IPS-NIHi7 (cell line): ENCODE measurements around the gene RNF20.
A peak's percentile ranks its signal among the peaks of the same experiment; 100 is the strongest.
"Not testable (repeated sequence)": the region's sequence is repeated elsewhere in the genome, so short reads cannot be mapped to it uniquely, and the experiment has no call there.

Experiments
- DNase-seq: peaks from one replicate; pipeline ENCODE4 v3.0.0; 2012; ENCODE audit warnings: mixed read lengths; ENCODE audit errors: extremely low spot score

The RNF20 gene, protein sequence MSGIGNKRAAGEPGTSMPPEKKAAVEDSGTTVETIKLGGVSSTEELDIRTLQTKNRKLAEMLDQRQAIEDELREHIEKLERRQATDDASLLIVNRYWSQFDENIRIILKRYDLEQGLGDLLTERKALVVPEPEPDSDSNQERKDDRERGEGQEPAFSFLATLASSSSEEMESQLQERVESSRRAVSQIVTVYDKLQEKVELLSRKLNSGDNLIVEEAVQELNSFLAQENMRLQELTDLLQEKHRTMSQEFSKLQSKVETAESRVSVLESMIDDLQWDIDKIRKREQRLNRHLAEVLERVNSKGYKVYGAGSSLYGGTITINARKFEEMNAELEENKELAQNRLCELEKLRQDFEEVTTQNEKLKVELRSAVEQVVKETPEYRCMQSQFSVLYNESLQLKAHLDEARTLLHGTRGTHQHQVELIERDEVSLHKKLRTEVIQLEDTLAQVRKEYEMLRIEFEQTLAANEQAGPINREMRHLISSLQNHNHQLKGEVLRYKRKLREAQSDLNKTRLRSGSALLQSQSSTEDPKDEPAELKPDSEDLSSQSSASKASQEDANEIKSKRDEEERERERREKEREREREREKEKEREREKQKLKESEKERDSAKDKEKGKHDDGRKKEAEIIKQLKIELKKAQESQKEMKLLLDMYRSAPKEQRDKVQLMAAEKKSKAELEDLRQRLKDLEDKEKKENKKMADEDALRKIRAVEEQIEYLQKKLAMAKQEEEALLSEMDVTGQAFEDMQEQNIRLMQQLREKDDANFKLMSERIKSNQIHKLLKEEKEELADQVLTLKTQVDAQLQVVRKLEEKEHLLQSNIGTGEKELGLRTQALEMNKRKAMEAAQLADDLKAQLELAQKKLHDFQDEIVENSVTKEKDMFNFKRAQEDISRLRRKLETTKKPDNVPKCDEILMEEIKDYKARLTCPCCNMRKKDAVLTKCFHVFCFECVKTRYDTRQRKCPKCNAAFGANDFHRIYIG

DNA sequence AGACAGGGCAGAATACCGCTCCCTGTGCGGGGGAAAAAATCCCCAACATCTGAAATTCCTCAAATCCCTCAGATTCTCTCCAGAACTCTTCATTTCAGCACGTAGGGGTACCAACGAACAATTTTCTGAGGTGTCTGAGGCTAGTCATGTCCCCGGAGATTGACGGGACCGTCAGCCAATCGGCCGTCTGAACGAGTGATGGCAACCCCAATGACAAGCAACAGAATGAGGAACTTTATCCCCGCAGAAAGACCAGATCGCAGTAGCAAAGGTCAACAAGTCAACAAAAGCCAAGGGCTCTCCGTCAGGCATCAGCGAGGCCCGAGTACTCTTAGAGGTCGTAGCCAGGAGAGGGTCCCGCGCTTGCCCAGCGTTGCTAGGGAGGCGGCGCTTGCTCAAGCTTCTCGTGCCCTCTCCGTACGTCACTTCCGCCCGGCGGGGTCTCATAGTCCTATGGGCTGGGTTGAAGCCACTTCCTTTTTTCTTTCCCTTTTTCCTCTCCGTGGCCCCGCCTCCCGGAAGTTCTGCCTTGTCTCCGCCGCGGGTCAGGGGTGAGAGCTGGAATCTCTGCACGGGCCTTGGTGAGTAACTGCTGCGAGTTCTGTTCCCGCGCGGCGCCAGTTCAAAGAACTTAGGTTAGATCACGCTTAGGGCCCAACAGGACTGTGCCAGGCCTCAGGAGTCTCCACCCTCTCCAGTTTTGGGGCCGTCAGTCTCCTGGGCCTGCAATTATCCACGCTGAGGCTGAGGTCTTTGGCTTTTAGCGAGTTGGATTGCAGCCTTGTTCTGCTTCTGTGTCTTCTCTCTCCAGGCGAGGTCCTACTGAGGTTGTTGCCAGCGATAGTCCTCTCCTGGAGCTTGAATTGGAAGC is at the start of gene RNF20:
Gene RNF20, plus strand, starts transcription at position 520 of the 871 bp plus-strand sequence. CDS start 1,571 bp downstream, outside the sequence.
- DNase-seq = peak; percentile 96

DNA sequence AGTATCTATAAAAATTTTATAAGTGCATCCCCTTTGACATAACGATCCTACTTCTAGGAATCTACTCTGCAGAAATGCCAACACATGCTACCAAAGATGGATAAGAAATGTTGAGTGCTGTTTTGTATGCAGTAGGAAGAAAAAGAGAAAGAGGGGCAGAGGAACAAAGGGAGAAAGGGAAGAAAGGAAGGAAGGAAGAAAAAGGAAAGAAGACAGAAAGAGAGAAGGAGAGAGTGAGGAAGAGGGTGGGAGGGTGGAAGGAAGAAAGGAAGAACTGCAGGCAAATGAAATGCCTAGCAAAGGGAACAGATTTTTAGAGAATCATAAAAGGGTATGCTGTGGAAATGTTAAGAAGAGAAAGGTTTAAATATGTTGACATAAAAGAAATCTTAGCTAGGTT is 49.6 kb upstream of the RNF20 start:
- no peak for DNase-seq

DNA sequence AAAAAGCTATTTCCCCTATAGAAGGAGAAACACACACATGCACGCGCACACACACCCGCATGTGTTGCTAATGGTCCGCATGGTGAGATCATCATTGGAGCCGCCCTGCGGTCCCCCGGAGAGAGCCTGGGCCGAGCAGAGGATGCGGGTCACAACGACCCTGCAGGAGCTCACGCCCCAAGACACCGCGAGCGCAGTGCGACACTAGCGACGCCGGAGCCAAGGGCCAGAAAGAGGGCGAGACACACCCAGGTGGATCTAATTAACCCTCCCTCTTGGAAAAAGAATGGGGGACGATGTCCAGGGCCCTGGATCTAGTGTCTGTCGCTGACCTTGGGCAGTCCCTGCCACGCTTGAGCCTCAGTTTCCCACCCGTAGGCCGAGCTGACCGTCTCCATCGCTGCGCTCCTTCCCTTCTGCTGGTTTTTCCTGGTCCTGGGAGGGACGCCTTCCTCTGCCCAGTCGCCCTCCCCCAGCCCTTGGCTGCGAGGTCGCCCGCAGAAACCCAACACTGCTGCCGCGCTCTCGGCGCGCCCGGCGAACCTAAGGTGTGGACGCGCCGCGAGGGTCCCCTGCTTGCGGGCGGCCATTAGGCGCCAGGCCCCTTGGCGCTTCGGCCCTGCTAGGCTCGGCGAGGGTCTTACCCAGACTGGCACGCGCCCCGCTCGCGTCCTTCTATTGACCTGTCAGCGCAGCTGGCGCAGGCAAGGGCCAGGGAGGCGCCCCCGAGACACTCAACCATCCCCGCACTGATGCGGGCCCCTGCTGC is 47.5 kb upstream of the RNF20 start:
- peak; percentile 48 for DNase-seq

DNA sequence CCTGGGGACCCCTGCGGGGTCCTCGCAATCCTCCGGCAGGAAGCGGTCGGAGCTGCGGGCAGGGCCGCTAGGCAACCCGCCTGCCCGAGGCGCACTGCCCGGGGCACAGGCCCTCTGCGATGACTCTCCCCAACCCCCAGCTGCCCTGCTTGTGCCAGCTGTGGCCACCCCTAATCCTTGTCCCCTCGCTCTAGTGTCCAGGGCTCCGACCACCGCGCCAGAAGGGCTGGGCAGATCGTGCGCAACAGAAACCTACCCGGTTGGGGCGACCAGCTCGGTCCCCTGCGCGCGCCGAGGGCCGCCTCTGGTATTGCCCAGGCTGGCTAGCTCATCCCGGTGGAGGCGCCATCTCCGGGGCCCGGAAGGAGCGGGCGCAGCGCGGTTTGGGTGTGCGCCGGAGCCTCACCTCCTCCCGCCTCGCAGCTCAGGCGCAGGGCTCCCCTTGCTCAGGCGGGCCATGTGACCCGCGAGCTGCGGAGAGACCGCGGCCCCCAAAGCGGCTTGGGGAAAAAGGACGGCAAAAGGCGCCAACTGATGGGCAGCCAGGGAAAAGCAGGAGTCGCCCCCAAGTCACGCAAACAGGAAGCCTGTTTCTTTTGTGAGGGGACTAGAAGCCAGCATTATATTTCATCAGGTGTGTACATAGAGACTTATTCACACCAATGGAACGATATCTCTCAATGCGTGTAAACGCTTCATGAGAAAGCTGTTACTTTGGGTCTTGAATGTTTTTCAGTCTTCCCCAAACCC is 46.8 kb upstream of the RNF20 start:
- peak; percentile 78 for DNase-seq

DNA sequence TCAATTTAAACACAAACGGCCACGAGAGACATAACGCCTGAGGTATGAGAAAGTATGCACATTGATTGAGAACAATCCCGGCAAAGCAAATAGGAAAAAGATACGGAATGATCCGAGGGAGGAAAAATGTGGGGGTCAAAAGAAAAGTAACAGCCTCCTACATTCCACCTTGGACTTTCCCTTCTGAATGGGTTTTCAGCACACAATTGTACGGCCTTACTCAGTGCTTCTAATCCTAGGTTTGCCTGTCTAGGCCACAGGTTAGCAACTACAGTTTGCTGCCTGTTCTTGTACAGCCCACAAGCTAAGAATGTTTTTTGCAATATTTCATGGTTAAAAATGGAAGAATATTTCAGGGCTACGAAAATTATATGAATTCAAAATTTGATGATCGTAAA is 46.2 kb upstream of the RNF20 start:
- DNase-seq = no peak

DNA sequence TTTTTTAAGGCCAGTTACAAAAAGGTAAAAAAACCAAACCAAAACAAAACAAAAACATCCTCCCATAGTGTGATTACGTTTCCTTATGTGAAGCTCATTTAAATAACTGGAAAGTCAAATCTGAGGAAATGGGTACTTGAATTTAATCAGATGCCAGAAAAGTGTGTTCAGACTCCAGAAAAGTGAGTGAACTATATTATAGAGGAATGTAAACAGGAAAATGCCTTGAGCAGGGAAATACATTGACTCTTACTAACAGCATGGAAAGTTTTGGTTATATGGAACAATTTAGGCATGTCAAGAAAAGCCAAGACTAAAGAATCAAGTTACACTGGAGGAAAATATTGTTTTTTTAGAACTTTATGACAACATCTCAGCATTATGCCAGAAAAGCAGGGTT is 37.8 kb upstream of the RNF20 start:
- DNase-seq = no peak

DNA sequence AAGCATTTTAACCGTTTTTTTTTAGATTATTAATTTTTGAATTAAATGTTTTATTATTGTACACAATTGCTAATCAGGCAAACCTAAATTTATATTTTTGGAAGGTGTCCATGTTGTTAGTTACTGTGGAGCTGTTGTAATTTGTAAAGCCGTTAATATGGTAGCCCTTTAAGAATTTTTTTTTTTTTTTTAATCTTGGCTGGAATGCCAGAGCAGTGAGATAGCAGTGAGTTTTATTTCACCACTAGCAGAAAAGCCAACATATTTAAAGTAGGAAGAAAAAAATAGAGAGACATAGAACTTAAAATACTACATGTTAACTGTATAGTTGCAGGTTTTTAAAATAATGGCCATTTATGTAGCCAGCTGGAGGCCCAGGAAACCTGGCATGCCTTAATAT is 35.3 kb upstream of the RNF20 start:
- no peak for DNase-seq

DNA sequence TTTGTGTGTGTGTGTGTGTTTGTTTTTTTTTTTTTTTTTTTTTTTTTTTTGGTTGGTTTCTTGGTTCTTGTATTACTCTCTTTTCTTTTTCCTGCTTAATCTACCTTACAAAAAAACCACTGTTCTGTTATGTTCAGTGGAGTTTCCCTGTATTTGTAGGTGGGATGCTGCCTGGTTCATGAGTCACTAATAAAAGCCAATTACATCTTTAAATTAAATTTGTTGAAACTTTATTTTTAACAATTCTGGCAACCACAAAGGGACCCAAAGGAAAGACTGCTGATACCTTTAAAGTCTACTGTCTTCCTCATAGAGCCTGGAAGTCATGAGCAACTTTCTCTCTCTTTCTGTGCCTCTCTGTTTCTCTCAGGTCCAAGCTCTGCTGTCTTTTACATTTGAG is 29.5 kb upstream of the RNF20 start:
- no peak for DNase-seq

DNA sequence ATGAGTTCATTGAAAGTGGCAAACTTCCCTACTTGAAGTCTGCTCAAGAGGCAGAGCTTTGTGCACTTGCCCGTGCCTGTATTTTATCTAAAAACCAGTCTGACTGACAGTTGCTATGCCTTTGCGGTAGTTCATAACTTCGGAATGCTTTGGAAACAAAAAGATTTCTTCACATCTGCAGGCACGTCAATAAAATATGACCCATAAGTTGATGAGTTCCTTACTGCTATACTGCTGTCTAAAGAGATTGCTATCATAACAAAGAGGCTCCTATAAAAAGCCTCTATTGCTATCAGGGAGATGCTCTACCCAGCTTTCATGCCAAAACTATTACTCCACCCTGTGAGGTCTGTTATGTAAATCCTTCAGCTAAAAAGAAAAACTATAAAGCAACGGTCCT is 25.4 kb upstream of the RNF20 start:
- no peak for DNase-seq

DNA sequence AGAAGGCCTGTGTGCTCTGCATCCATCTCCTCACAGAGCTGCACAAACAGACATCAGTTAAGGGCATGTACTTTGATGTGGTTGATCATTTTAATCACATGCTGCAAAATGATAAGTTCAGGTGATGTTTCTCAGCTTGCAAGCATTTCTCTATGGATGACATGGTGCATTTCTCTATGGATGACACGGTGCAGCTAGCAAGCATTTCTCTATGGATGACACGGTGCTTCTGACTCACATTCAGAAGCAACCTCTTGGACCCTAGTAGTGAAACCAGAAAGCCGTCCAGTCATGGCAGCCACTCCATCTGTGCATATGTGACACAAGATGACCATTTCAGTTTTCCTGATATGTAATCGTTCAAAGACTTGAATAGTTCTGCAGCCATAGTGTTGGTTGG is 24.1 kb upstream of the RNF20 start:
- DNase-seq = no peak

DNA sequence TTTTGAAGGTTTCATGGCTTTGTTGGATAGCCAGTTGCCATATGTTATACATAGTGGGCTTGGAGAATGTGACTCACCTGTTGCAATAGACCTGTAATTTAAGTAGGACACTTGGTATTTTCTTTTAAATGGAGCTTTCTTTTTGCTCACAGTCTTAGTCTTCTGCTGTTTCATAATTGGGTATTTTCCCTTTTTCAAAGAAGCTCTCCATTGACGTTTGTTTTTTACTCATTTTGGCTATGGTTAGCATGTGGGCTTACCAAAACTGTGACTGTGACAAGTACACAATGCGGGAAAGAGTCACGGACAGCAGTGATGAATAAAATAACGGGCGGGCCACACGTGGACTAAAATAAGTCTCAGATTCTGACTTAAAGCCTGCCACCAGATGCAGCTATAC is 23.2 kb upstream of the RNF20 start:
- no peak for DNase-seq

DNA sequence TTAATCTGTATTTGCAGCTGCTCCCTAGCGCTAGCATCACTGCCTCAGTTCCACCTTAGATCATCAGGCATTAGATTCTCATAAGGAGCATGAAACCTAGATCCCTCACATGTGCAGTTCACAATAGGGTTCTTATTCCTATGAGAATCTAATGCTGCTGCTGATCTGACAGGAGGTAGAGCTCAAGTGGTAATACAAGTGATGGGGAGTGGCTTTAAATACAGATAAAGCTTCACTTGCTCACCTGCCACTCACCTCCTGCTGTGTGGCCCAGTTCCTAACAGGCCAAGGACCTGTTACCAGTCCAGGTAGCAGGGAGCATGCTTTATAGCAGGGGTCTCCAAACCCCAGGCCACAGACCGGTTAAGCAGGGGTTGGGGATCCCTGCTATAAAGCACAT is 22.6 kb upstream of the RNF20 start:
- no peak for DNase-seq

DNA sequence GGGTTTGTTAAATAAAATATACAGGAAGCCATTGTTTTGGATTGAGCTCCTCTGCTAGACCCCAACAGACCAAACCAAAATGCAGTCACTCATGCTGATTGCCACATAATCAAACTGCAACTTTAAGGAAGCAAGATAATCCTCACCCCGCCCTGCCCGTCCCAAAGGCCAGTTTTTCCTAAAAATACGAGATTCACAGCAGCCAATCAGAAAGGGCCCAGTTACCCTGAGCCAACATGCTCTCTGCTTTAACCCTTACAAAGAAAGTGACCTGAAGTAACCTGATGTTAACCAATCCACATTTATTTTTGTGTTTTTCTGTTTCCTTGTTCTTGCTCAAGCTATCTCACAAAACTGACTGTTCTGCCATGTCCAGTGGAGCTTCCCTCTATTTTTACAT is 21.5 kb upstream of the RNF20 start:
- peak; percentile 17 for DNase-seq

DNA sequence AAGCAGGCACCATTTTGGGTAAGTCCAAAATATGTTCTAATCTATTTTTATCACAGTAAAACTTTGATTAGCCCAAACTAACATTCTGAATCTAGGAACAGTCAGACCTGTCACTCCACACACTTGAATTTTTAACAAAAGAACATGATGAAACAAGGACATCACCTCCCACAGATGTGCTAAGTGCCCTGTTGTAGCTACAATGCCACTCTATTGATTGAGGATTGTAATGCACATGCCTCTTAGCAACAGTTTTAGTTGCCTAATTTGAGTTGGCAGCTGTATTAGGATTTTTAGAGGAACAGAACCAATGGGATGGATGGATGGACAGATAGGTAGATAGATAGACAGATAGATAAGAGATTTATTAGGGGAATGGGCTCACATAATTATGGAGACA is 20.3 kb upstream of the RNF20 start:
- DNase-seq = no peak

DNA sequence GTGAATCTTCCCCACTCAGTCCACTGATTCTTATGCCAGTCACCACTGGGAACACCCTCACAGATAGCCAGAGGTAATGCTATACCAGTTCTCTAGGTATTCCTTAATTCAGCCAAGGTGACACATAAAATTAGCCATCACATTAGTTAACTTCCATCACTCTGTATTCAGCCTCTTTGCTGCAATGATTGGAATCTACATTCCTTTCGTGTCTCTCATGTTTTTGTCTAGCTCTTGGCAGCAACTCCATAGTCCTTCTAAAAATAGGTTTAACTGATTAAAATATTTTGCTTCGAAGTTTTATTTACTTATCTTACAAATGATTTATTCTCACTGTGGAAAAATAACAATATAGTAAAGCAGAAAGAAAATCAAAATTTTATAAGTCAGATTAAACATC is 19.6 kb upstream of the RNF20 start:
- DNase-seq = no peak

DNA sequence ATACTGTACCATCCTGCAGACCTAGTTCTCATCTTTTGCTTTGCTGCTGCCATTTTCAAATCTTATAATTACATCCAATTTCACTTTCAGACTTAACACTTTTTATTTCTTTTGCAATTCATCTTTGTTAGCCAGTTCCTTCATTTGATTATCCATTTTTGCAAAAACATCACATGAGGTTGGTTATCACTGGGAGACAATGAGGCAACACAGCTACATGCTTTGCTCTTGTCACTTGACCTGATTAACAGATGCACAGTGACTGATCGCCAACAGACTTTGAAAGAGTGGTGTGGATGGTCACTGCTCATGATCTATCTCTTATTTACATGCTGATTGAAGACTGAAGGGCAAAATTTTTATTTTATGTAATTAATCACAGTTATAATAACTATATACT is 17.0 kb upstream of the RNF20 start:
- no peak for DNase-seq

DNA sequence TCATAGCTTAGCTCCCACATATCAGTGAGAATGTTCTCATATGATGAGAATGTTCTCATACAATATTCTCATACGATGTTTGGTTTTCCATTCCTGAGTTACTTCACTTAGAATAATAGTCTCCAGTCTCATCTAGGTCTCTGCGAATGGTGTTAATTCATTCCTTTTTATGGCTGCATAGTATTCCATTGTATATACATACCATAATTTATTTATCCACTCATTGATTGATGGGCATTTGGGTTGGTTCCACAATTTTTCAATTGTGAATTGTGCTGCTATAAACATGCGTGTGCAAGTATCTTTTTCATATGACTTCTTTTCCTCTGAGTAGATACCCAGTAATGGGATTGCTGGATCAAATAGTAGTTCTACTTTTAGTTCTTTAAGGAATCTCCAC is 15.2 kb upstream of the RNF20 start:
- DNase-seq = not testable (repeated sequence)

DNA sequence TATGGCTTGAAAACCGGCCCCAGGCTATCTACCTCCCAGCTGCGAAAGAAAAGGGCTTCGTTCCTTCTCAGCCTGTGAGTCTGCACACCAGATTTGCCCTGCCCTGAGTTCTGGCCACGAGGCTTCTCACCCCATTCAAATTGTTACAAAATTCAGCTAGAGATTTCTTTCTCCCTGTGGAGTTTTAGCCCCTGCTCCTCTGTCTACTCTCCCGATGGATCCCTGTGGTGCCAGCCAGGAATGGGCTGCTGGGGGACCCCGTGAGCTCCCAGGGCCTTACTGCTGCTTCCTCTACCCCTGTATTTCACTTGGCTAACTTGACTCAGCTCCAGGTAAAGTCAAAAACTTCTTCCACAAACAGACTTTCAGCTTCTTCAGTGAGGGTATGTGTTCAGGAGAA is 9.3 kb upstream of the RNF20 start:
- no peak for DNase-seq

DNA sequence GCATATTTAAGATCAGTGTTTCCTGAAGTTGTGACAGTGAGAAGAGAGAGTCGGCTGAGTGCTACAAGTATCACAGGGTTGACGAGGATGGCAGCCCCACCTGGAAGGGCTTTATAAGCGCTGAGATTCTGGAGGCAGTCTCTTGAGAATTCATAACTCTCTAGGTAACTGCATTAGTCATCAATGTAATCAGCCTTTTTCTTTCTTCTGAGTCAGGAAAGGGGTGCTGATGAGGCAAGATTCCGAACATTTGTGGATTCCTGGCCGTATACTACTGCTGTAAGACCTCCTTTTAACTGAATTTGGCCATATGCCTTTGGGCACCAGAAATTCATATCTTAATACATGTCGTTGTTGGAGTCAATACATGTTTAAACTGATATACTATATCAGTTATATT is 6.6 kb upstream of the RNF20 start:
- no peak for DNase-seq

DNA sequence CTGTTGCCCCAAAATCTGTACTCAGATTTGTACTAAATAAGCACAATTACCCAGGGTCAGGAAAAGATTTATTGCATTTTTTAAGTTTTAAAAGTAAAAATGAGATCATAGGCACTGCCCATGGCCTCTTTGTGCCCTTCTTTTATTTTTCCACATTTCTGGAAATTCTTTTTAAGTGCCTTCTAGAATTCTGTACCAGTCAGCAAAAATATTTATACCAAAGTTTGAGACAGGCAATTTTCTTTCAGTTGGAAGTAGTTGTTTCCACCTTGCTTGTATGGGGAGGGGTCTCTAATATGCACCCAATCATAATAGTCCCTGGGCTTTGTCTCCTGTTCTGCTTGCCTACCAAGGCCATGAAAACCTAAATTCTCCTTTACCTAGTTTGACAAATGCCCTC is 5.6 kb upstream of the RNF20 start:
- no peak for DNase-seq
